GM12892 (cell line): ENCODE measurements around the gene PARP8.

Source experiments
- POLR2A ChIP-seq: IDR thresholded peaks from 2 replicates; pipeline ENCODE4 v1.6.1; 2011; ENCODE audit warnings: low read depth, low read length, control low read depth
- POLR2AphosphoS5 ChIP-seq: IDR thresholded peaks from 2 replicates; pipeline ENCODE4 v1.6.1; 2011; ENCODE audit warnings: low read depth, low read length, control low read depth

GRCh38 chr5:50854082-50854481, 187.6 kb downstream of the PARP8 start:
- TF ChIP-seq POLR2A = no peak
- TF ChIP-seq POLR2AphosphoS5 = no peak
